Parathyroid adenoma (tissue), 2 donors: ENCODE data around the gene CPSF6.

Source experiments
- H2AFZ ChIP-seq: fragments of 300-600 bp; sonication (generic); one replicate; pipeline ENCODE4 v1.7.0; 2017; ENCODE audit warnings: antibody characterized with exemption, mild to moderate bottlenecking
- H3K27ac ChIP-seq: fragments of 300-600 bp; sonication (generic); one replicate; pipeline ENCODE4 v1.7.0; 2017
- H3K27me3 ChIP-seq: fragments of 300-600 bp; sonication (generic); one replicate; pipeline ENCODE4 v1.7.0; 2017; ENCODE audit warnings: low read length; ENCODE audit not compliant: control insufficient read depth, insufficient read depth
- H3K36me3 ChIP-seq: fragments of 300-600 bp; sonication (generic); one replicate; pipeline ENCODE4 v1.7.0; 2017; ENCODE audit warnings: low read length; ENCODE audit not compliant: control insufficient read depth, insufficient read depth
- H3K4me1 ChIP-seq: fragments of 300-600 bp; sonication (generic); one replicate; pipeline ENCODE4 v1.7.0; 2017; ENCODE audit warnings: control low read depth
- H3K4me2 ChIP-seq: fragments of 300-600 bp; sonication (generic); one replicate; pipeline ENCODE4 v1.7.0; 2017; ENCODE audit warnings: low read length
- H3K4me3 ChIP-seq: fragments of 300-600 bp; sonication (generic); one replicate; pipeline ENCODE4 v1.7.0; 2017; ENCODE audit warnings: low read depth, low read length
- H3K79me2 ChIP-seq: fragments of 300-600 bp; sonication (generic); one replicate; pipeline ENCODE4 v1.7.0; 2017; ENCODE audit warnings: control low read depth
- H3K9ac ChIP-seq: fragments of 300-600 bp; sonication (generic); one replicate; pipeline ENCODE4 v1.7.0; 2017; ENCODE audit warnings: mild to moderate bottlenecking
- H3K9me3 ChIP-seq: fragments of 300-600 bp; sonication (generic); one replicate; pipeline ENCODE4 v1.7.0; 2017; ENCODE audit warnings: low read length; ENCODE audit not compliant: control insufficient read depth
- TF ChIP-seq, protein P1 (sequence below): fragments of 300-600 bp; sonication (generic); IDR thresholded peaks from one replicate; pipeline ENCODE4 v1.7.0; 2017; ENCODE audit warnings: antibody characterized with exemption, mild to moderate bottlenecking
- donor health status: primary hyperparathyroidism.

CPSF6 gene

GRCh38 chr12:69291278-69291593 lies 51.9 kb downstream of the CPSF6 start:
- Histone ChIP-seq H3K4me3 (no peak overlapping the region), H3K9me3 (no peaks in the 10 kb centered on the region), H3K27me3 (no peaks in the 10 kb centered on the region), H3K9ac (no peak overlapping the region), H3K27ac (no peak overlapping the region), H3K36me3 (no peaks in the 10 kb centered on the region), H3K79me2 (no peaks in the 10 kb centered on the region), H3K4me1 (no peaks in the 10 kb centered on the region), H2AFZ (no peak overlapping the region), H3K4me2 (no peak overlapping the region)
- TF ChIP-seq, protein P1, sequence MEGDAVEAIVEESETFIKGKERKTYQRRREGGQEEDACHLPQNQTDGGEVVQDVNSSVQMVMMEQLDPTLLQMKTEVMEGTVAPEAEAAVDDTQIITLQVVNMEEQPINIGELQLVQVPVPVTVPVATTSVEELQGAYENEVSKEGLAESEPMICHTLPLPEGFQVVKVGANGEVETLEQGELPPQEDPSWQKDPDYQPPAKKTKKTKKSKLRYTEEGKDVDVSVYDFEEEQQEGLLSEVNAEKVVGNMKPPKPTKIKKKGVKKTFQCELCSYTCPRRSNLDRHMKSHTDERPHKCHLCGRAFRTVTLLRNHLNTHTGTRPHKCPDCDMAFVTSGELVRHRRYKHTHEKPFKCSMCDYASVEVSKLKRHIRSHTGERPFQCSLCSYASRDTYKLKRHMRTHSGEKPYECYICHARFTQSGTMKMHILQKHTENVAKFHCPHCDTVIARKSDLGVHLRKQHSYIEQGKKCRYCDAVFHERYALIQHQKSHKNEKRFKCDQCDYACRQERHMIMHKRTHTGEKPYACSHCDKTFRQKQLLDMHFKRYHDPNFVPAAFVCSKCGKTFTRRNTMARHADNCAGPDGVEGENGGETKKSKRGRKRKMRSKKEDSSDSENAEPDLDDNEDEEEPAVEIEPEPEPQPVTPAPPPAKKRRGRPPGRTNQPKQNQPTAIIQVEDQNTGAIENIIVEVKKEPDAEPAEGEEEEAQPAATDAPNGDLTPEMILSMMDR = no peak

DNA sequence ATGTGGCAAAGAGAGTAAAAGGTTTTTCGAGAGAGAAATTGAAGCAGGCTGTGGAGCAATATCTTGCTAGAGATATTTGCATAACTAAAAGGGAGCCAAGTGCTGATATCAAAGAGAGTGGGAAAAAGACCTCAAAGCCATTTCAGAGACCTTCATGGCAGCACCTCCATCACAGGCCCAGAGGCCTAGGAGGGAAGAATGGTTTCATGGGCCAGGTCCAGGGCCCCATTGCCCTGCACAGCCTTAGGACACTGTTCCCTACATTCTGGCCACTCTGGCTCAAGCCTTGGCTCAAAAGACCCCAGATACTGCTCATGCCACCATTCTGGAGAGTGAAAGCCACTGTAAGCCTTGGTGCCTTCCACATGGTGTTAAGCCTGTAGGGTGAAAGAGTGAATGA lies 58.8 kb downstream of the CPSF6 start:
- Histone ChIP-seq H3K27ac (no peak overlapping the region), H3K9ac (no peak overlapping the region), H3K9me3 (no peaks in the 10 kb centered on the region), H3K4me2 (no peak overlapping the region), H3K4me1 (no peaks in the 10 kb centered on the region), H3K27me3 (no peaks in the 10 kb centered on the region), H2AFZ (no peak overlapping the region), H3K79me2 (no peaks in the 10 kb centered on the region), H3K4me3 (no peak overlapping the region), H3K36me3 (no peaks in the 10 kb centered on the region)
- TF ChIP-seq, protein P1 = no peak

DNA sequence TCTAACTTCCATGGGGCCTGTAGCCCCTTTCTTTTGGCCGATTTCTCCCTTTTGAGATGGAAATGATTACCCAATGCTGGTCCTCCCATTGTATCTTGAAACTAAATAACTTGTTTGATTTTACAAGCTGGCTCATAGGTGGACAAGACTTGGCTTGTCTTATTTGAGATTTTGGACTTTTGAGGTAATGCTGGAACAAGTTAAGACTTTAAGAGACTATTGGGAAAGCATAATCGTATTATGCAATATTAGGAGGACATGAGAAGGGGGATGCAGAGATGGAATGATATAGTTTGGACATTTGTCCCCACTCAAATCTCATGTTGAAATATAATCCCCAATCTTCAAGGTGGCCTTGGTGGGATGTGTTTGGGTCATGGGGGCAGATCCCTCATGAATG lies 59.6 kb downstream of the CPSF6 start:
- Histone ChIP-seq H3K79me2 (no peaks in the 10 kb centered on the region), H3K27ac (no peak overlapping the region), H3K4me1 (no peaks in the 10 kb centered on the region), H3K4me3 (no peak overlapping the region), H3K36me3 (no peaks in the 10 kb centered on the region), H3K4me2 (no peak overlapping the region), H3K27me3 (no peaks in the 10 kb centered on the region), H3K9me3 (no peaks in the 10 kb centered on the region), H3K9ac (no peak overlapping the region), H2AFZ (no peak overlapping the region)
- TF ChIP-seq, protein P1 = no peak

DNA sequence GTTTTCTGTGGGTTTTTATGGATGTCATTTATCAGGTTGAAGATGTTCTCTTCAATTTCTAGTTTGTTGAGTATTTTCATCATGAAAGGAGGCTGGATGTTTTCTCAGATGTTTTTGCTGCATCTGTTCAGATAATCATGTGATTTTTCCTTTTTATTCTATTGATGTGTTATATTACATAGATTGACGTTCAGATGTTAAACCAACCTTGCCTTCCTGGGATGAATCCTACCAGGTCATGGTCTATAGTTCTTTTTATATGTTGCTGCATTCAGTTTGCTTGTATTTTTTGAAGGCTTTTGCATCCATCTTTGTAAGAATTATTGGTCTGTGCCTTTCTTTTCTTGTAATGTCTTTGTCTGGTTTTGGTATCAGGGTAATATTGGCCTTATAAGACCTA lies 64.9 kb downstream of the CPSF6 start:
- Histone ChIP-seq H3K79me2 (no peaks in the 10 kb centered on the region), H2AFZ (no peak overlapping the region), H3K4me2 (no peak overlapping the region), H3K36me3 (no peaks in the 10 kb centered on the region), H3K4me3 (no peak overlapping the region), H3K4me1 (no peaks in the 10 kb centered on the region), H3K9me3 (no peaks in the 10 kb centered on the region), H3K9ac (no peak overlapping the region), H3K27me3 (no peaks in the 10 kb centered on the region), H3K27ac (no peak overlapping the region)
- TF ChIP-seq, protein P1 = no peak

GRCh38 chr12:69309461-69309860 lies 70.1 kb downstream of the CPSF6 start:
- Histone ChIP-seq H3K79me2 (no peaks in the 10 kb centered on the region), H3K4me3 (no peak overlapping the region), H3K27me3 (no peaks in the 10 kb centered on the region), H3K4me1 (no peaks in the 10 kb centered on the region), H3K9ac (no peak overlapping the region), H3K9me3 (no peaks in the 10 kb centered on the region), H3K4me2 (no peak overlapping the region), H2AFZ (no peak overlapping the region), H3K36me3 (no peaks in the 10 kb centered on the region), H3K27ac (no peak overlapping the region)
- TF ChIP-seq, protein P1 = no peak
